IMR-90 (cell line): ENCODE measurements around the gene MMRN1. TPM values are rescaled to one million over a fixed set of nuclear protein-coding genes. Genes with fewer than 3 reads are reported as not detected.

Experiments
- ATAC-seq: fragments of 200-7000 bp; cut with Tn5 transposase; 2 replicates; pipeline ENCODE4 v1.9.1; 2020; ENCODE audit warnings: low read depth, mild to moderate bottlenecking, moderate library complexity
- BruUV-seq: library from RNA; stranded (reverse); fragments of 400-500 nt; replicated peaks from 2 replicates; lab custom pipeline; 2021; lab: Mats Ljungman, UMichigan
- CTCF ChIA-PET: fragments of 300-600 bp; formaldehyde crosslinking; extraction: SDS; loops from one replicate; lab custom pipeline; 2021; ENCODE audit warnings: antibody characterized with exemption; lab: Yijun Ruan, JAX
- POLR2A ChIA-PET: fragments of 300-600 bp; sonication (Branson Sonifier 250); formaldehyde crosslinking; loops from one replicate; lab custom pipeline; 2022; ENCODE audit warnings: antibody characterized with exemption; ENCODE audit not compliant: unreplicated experiment; lab: Charles Lee
- DNase-seq: peaks from one replicate; pipeline ENCODE4 v3.0.0; 2013
- H2AFZ ChIP-seq: replicated peaks from 2 replicates; pipeline ENCODE3; 2013; ENCODE audit warnings: low read length, mild to moderate bottlenecking; ENCODE audit not compliant: poor library complexity
- H2AK5ac ChIP-seq: 2 replicates; pipeline ENCODE4 v1.6.1; 2013; ENCODE audit warnings: low read depth, low read length, inconsistent platforms
- H2AK9ac ChIP-seq: replicated peaks from 2 replicates; pipeline ENCODE3; 2013; ENCODE audit warnings: mild to moderate bottlenecking, low read depth, low read length, moderate library complexity; ENCODE audit not compliant: poor library complexity
- H2BK120ac ChIP-seq: 2 replicates; pipeline ENCODE4 v1.6.1; 2013; ENCODE audit warnings: low read depth, low read length, inconsistent platforms
- H2BK15ac ChIP-seq: 3 replicates; pipeline ENCODE4 v1.6.1; 2013; ENCODE audit warnings: low read depth, low read length, inconsistent platforms
- H2BK20ac ChIP-seq: 2 replicates; pipeline ENCODE4 v1.6.1; 2013; ENCODE audit warnings: low read depth, mild to moderate bottlenecking, inconsistent platforms, low read length, moderate library complexity
- H2BK5ac ChIP-seq: 2 replicates; pipeline ENCODE4 v1.6.1; 2013; ENCODE audit warnings: mild to moderate bottlenecking, low read depth, low read length, inconsistent platforms; ENCODE audit not compliant: poor library complexity, severe bottlenecking
- H3K14ac ChIP-seq: replicated peaks from 2 replicates; pipeline ENCODE4 v1.6.1; 2013; ENCODE audit warnings: low read depth, low read length, inconsistent platforms
- H3K18ac ChIP-seq: 2 replicates; pipeline ENCODE4 v1.6.1; 2013; ENCODE audit warnings: low read depth, low read length, control low read depth
- H3K23ac ChIP-seq: 2 replicates; pipeline ENCODE4 v1.6.1; 2013; ENCODE audit warnings: low read depth, low read length, inconsistent platforms
- H3K27ac ChIP-seq: 2 replicates; pipeline ENCODE4 v1.5.1; 2013; ENCODE audit warnings: mild to moderate bottlenecking, control low read depth, low read length; ENCODE audit not compliant: insufficient read depth
- H3K27me3 ChIP-seq: 2 replicates; pipeline ENCODE4 v1.6.1; 2013; ENCODE audit warnings: low read length; ENCODE audit not compliant: control insufficient read depth, insufficient read depth
- H3K36me3 ChIP-seq: 2 replicates; pipeline ENCODE4 v1.6.1; 2013; ENCODE audit warnings: low read length, mixed read lengths; ENCODE audit not compliant: control insufficient read depth, insufficient read depth
- H3K4ac ChIP-seq: 2 replicates; pipeline ENCODE4 v1.6.1; 2013; ENCODE audit warnings: low read depth, low read length, inconsistent platforms
- H3K4me1 ChIP-seq: 2 replicates; pipeline ENCODE4 v1.6.1; 2013; ENCODE audit warnings: low read length, mixed read lengths; ENCODE audit not compliant: control insufficient read depth, insufficient read depth
- H3K4me2 ChIP-seq: 2 replicates; pipeline ENCODE4 v1.6.1; 2013; ENCODE audit warnings: low read depth, mild to moderate bottlenecking, control low read depth, low read length, moderate library complexity
- H3K4me3 ChIP-seq: 2 replicates; pipeline ENCODE4 v1.5.1; 2013; ENCODE audit warnings: low read depth, mild to moderate bottlenecking, control low read depth, low read length, moderate library complexity; ENCODE audit not compliant: insufficient read depth
- H3K56ac ChIP-seq: 2 replicates; pipeline ENCODE4 v1.6.1; 2013; ENCODE audit warnings: low read length, inconsistent platforms; ENCODE audit not compliant: insufficient read depth; ENCODE audit errors: extremely low read depth
- H3K79me1 ChIP-seq, 2 experiments: 2 replicates each; pipeline ENCODE4 v1.6.1; 2013; ENCODE audit warnings: low read length in 2 of 2, inconsistent platforms in 1 of 2, low read depth in 1 of 2
- H3K9ac ChIP-seq: 2 replicates; pipeline ENCODE4 v1.6.1; 2013; ENCODE audit warnings: low read depth, low read length, control low read depth
- H3K9me1 ChIP-seq: 2 replicates; pipeline ENCODE4 v1.6.1; 2013; ENCODE audit warnings: low read length, inconsistent platforms; ENCODE audit not compliant: insufficient read depth
- H3K9me3 ChIP-seq: 2 replicates; pipeline ENCODE4 v1.6.1; 2013; ENCODE audit warnings: low read length; ENCODE audit not compliant: control insufficient read depth, insufficient read depth
- H4K20me1 ChIP-seq: 2 replicates; pipeline ENCODE4 v1.6.1; 2013; ENCODE audit warnings: low read length, inconsistent platforms; ENCODE audit not compliant: insufficient read depth
- H4K5ac ChIP-seq: 2 replicates; pipeline ENCODE4 v1.6.1; 2013; ENCODE audit warnings: mild to moderate bottlenecking, low read depth, low read length, control low read depth
- H4K8ac ChIP-seq, 2 experiments: 2 replicates each; pipeline ENCODE4 v1.6.1; 2013; ENCODE audit warnings: low read depth in 2 of 2, low read length in 2 of 2, control low read depth in 1 of 2, inconsistent platforms in 1 of 2
- H4K91ac ChIP-seq: 2 replicates; pipeline ENCODE4 v1.6.1; 2013; ENCODE audit warnings: low read depth, low read length, inconsistent platforms; ENCODE audit not compliant: insufficient read depth
- FOS ChIP-seq: fragments of 150-350 bp; IDR thresholded peaks from 2 replicates; pipeline ENCODE4 v1.6.1; 2016; ENCODE audit warnings: low read depth, low read length
- NFE2L2 ChIP-seq: fragments of 150-350 bp; IDR thresholded peaks from 2 replicates; pipeline ENCODE4 v1.6.1; 2016; ENCODE audit warnings: low read depth, mild to moderate bottlenecking, low read length
- RAD21 ChIP-seq: IDR thresholded peaks from 2 replicates; pipeline ENCODE4 v1.6.1; 2012; ENCODE audit warnings: low read length, improper control_type of control experiment
- SMC3 ChIP-seq: fragments of 150-350 bp; IDR thresholded peaks from 2 replicates; pipeline ENCODE4 v1.6.1; 2016; ENCODE audit warnings: low read depth, mild to moderate bottlenecking, antibody characterized with exemption, low read length, moderate library complexity
- WGBS, 2 experiments: methylation state at CpG; one replicate each; pipeline versions ENCODE4 v1.1.5 to v1.1.7; 2013; ENCODE audit warnings: missing lambda C conversion rate in 2 of 2; ENCODE audit not compliant: insufficient read length in 1 of 2; ENCODE audit errors: extremely low coverage in 2 of 2; 5-methylcytosine and 5-hydroxymethylcytosine counted together
- dilution Hi-C: fragments of 300-500 bp; cut with HindIII; formaldehyde crosslinking; loops from one replicate; pipeline ENCODE4 v1.14.3; 2018; ENCODE audit warnings: low sequenced_read_pairs; ENCODE audit not compliant: unreplicated experiment
- in situ Hi-C: fragments of 300-500 bp; cut with MboI; formaldehyde crosslinking; loops from 3 replicates; pipeline ENCODE4 v1.14.3; 2019; ENCODE audit warnings: low sequenced_read_pairs, inconsistent platforms, mixed read lengths
- intact Hi-C: fragments of 100-400 bp; cut with micrococcal nuclease; formaldehyde crosslinking; loops from 2 replicates; pipeline ENCODE4 v1.10.0; 2022
- polyA plus RNA-seq, 3 experiments: library from polyadenylated mRNA; depleted of rRNA; stranded (reverse); fragments of >200 nt; gene quantifications; 2 replicates each; pipeline ENCODE4 v1.2.3, GENCODE V29; 2012; ENCODE audit warnings: low replicate concordance in 1 of 3
- total RNA-seq: library from RNA; depleted of rRNA; stranded (reverse); fragments of >200 nt; gene quantifications from 2 replicates; pipeline ENCODE4 v1.2.3, GENCODE V29; 2012
- TF ChIP-seq, protein P1 (sequence below): conservative IDR thresholded peaks from 2 replicates; pipeline ENCODE4 v1.5.1; 2012; ENCODE audit warnings: mild to moderate bottlenecking, low read depth, low read length, improper control_type of control experiment
- TF ChIP-seq, protein P2 (sequence below): fragments of 150-350 bp; IDR thresholded peaks from 2 replicates; pipeline ENCODE4 v1.6.1; 2017; ENCODE audit warnings: mild to moderate bottlenecking, antibody characterized with exemption, low read length, low read depth

MMRN1 gene
- total and polyA plus RNA-seq, 2 of the 4 experiments (the other 2 are of a cell fraction), result not detected

DNA sequence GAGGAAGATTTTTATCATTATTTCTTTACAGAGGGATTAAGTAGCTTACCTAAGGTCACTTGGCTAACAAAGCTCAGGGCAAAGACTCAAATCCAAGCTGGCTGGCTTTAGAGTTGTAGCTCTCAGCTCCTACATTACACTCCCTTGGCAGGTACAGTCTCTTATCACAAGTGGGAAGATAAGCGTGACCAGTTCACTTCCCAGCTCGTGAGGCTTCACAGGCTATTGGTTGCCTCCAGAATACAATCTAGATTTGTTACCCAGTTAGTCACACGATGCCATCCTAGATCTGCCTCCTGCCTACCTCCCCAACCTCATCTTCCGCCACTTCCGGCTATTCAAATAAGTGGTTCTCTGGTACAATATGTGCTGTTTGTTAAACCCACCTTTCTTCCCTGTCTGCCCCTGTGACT lies 3.7 kb downstream of the MMRN1 start:
- Histone ChIP-seq H3K9ac (no peak overlapping the region), H3K36me3 (no peaks in the 10 kb centered on the region), H4K8ac (no peak overlapping the region), H3K27me3 (no peaks in the 10 kb centered on the region; the same call in none of the 2 replicates), H3K9me1 (no peaks in the 10 kb centered on the region), H4K91ac (no peak overlapping the region), H2AK5ac (no peak overlapping the region), H3K56ac (no peak overlapping the region), H2BK120ac (no peak overlapping the region), H3K27ac (no peak overlapping the region), H3K23ac (no peak overlapping the region), H3K18ac (no peak overlapping the region), H3K4me2 (no peak overlapping the region), H3K14ac (no peak overlapping the region), H4K20me1 (no peaks in the 10 kb centered on the region), H2AFZ (no peak overlapping the region), H3K4ac (no peak overlapping the region), H2AK9ac (no peak overlapping the region), H3K9me3 (no peaks in the 10 kb centered on the region), H2BK20ac (no peak overlapping the region), H4K5ac (no peak overlapping the region), H2BK5ac (no peak overlapping the region), H3K79me1 (no peaks in the 10 kb centered on the region), H3K4me1 (no peaks in the 10 kb centered on the region), H3K4me3 (no peak overlapping the region), H2BK15ac (no peak overlapping the region)
- no CpG with 5 or more reads among the region's 5 CpGs for WGBS, 2 experiments
- TF ChIP-seq, protein P1, sequence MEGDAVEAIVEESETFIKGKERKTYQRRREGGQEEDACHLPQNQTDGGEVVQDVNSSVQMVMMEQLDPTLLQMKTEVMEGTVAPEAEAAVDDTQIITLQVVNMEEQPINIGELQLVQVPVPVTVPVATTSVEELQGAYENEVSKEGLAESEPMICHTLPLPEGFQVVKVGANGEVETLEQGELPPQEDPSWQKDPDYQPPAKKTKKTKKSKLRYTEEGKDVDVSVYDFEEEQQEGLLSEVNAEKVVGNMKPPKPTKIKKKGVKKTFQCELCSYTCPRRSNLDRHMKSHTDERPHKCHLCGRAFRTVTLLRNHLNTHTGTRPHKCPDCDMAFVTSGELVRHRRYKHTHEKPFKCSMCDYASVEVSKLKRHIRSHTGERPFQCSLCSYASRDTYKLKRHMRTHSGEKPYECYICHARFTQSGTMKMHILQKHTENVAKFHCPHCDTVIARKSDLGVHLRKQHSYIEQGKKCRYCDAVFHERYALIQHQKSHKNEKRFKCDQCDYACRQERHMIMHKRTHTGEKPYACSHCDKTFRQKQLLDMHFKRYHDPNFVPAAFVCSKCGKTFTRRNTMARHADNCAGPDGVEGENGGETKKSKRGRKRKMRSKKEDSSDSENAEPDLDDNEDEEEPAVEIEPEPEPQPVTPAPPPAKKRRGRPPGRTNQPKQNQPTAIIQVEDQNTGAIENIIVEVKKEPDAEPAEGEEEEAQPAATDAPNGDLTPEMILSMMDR, result no peak
- no peak for TF ChIP-seq SMC3
- TF ChIP-seq NFE2L2, result no peak
- TF ChIP-seq FOS, result no peak
- TF ChIP-seq, protein P2, sequence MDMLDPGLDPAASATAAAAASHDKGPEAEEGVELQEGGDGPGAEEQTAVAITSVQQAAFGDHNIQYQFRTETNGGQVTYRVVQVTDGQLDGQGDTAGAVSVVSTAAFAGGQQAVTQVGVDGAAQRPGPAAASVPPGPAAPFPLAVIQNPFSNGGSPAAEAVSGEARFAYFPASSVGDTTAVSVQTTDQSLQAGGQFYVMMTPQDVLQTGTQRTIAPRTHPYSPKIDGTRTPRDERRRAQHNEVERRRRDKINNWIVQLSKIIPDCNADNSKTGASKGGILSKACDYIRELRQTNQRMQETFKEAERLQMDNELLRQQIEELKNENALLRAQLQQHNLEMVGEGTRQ, result no peak
- no peak for TF ChIP-seq RAD21
- no TSS peak for BruUV-seq
- ATAC-seq (no peak), DNase-seq (no peak)
- dilution Hi-C loops (no loop called here), in situ Hi-C loops (loop anchor here (10.0 kb wide), 1 partner anchor 244 kb away; no protein-coding TSS in a partner anchor), intact Hi-C loops (no loop called here)
- ChIA-PET POLR2A (no interaction called here), CTCF (interaction anchor here (0.7 to 0.9 kb wide), 2 partner anchors 240 to 425 kb away, joined by 4 read pairs; no protein-coding TSS in a partner anchor)
